ENCODE data around the gene SPATA31A1.
"Not testable (repeated sequence)": the region's sequence is repeated elsewhere in the genome, so short reads cannot be mapped to it uniquely, and the experiment has no call there.

The SPATA31A1 gene

DNA sequence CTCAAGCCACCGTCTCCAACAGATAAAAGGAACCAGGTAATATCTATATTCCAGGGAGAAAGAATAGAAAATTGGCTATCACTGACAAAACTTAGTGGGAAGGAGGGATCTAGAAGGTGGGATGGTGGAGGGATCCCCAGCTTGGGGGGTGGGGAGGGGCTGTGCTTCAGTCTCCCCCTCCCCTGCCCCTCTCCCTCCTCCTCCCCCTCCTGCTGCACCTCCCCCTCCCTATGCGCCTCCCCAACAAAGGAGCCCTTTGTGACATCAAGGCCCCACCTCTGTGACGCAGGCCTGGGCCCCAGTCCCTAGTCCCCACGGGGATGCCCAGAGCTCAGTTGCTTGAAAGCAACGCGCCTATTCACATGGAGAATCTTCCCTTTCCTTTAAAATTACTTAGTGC, at the start of gene SPATA31A1:
Gene SPATA31A1 (plus strand): TSS at position 301 of the 400 bp plus-strand sequence. CDS start 62 bp downstream, at position 363.
- H3K4me3 ChIP-seq (ENCODE audit: low read depth, low read length); DNase-seq (ENCODE audit: low read depth): not testable (repeated sequence)

DNA sequence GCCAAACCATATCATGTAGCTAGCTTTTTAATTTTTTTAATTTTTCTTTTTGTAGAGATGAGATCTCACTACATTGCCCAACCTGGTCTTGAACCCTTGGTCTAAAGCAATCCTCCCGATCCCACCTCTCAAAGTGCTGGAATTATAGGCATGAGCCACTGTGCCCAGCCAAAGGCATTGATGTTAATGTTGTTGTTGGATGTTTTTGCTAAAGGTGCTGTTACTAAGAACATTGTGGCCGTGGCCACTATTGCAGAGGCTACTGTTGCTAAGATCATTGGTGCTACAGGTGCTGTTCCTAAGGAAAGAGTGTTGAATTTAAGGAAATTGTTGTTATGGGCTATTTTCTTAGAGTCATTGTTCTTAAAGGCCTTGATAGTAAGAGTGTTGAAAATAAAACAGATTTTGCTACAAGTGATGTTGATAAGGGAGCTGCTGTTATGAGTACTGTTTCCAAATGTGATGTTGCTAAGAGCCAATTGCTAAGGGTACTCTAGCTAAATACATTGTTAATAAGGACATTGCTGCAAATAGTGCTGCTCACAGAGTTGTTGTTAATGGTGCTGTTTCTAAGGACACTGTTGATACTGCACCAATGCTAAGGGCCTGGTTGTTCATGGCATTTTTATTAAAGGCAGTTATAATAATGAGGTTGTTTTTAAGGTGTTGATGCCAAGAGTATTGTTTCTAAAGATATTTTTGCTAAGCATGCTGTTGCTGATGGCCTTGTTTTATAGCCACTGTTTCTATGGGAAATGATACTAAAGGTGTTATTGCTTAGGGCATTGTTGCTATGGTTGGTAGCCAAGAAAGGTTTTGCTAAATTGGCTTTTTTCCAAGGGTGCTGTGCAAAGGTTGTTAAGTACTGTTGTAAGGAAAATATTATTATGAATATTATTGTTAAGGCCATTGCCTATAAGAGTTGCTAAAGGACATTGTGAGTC, 52.1 kb downstream of the SPATA31A1 start:
- H3K4me3 ChIP-seq (ENCODE audit: low read depth, low read length); DNase-seq (ENCODE audit: low read depth): not testable (repeated sequence)

DNA sequence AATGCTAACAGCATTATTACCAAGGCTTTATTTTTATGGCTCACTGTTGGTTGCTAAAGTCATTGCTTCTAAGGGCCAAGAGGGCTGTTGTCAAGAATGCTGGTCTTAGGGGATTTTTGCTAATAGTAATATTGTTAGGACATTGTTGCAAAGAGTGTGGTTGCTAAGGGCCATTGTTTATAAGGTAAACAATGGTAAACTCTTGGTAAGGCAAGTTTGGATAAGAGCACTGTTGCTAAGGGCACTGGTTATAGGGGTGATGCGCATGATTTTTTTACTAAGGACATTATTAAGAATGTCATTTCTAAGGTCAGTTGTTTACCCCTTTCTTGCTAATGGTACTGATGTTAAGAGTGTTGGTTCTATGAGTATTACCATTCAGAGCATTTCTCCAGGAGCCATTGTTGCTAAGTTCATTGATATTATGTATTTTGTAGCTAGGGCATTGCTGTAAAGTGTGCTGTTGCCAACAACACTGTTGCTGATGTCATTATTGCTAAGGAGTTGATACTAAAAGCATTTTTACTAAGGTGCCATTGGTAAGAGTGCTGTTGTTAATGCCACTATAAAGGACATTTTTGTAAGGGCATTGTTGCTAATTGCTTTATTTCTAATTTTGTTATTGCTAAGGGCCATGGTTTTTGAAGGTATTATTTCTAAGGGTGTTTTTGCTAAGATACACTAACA, 55.9 kb downstream of the SPATA31A1 start:
- not testable (repeated sequence) for DNase-seq (ENCODE audit: low read depth); H3K4me3 ChIP-seq (ENCODE audit: low read depth, low read length)
